ENCODE measurements around the gene STON2.

Gene STON2

DNA sequence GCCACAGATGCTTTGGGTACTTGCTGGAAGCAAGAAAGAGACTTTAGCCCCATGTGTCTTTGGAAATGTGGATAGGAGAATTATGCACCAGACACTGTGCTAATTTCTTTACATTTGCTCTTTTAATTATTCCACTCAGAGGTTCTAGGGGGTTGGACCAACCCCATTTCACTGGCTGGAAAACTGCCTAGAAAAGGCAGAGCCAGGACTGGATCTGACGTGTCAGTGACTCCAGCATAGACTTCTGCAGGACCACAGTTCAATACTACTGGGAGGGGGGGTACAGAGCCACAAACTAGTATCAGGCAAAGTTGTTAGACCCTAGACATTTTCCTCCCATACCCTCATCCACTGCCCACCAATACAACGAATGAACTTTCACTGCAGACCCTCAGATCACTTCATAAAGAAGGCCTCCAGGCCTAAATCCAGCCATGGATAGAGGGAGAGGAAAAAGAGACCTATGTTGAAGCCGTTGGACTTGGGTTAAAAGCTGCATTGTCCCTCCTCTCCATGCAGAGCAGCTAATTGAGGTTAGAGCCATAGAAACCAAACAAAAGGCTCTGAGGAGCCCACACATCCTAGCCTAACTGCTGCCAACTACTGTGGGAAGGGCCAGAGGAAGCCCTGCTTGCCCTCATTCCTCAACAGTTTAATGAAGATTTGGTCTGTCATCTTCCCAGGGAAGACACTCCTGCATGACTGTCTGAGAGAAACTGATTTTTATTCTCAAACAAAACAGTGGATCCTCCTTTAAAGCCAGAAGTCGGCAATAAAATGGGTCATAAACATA lies 68.7 kb downstream of the STON2 start:
- no peak for TF ChIP-seq ZC3H10 (CRISPR knock-in tag; IDR thresholded peaks at IDR 0.05)
- TF ChIP-seq SNAI2 (CRISPR knock-in tag; IDR thresholded peaks at IDR 0.05): no peak
- TF ChIP-seq, protein P1, sequence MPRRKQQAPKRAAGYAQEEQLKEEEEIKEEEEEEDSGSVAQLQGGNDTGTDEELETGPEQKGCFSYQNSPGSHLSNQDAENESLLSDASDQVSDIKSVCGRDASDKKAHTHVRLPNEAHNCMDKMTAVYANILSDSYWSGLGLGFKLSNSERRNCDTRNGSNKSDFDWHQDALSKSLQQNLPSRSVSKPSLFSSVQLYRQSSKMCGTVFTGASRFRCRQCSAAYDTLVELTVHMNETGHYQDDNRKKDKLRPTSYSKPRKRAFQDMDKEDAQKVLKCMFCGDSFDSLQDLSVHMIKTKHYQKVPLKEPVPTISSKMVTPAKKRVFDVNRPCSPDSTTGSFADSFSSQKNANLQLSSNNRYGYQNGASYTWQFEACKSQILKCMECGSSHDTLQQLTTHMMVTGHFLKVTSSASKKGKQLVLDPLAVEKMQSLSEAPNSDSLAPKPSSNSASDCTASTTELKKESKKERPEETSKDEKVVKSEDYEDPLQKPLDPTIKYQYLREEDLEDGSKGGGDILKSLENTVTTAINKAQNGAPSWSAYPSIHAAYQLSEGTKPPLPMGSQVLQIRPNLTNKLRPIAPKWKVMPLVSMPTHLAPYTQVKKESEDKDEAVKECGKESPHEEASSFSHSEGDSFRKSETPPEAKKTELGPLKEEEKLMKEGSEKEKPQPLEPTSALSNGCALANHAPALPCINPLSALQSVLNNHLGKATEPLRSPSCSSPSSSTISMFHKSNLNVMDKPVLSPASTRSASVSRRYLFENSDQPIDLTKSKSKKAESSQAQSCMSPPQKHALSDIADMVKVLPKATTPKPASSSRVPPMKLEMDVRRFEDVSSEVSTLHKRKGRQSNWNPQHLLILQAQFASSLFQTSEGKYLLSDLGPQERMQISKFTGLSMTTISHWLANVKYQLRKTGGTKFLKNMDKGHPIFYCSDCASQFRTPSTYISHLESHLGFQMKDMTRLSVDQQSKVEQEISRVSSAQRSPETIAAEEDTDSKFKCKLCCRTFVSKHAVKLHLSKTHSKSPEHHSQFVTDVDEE (CRISPR knock-in tag; IDR thresholded peaks at IDR 0.05): no peak
- no peak for TF ChIP-seq CSDC2 (CRISPR knock-in tag; IDR thresholded peaks at IDR 0.05)
- no peak for TF ChIP-seq ZFP30 (CRISPR knock-in tag; IDR thresholded peaks at IDR 0.05)
- no peak for TF ChIP-seq ESRRG (CRISPR knock-in tag; IDR thresholded peaks at IDR 0.05)
- TF ChIP-seq, protein P2, sequence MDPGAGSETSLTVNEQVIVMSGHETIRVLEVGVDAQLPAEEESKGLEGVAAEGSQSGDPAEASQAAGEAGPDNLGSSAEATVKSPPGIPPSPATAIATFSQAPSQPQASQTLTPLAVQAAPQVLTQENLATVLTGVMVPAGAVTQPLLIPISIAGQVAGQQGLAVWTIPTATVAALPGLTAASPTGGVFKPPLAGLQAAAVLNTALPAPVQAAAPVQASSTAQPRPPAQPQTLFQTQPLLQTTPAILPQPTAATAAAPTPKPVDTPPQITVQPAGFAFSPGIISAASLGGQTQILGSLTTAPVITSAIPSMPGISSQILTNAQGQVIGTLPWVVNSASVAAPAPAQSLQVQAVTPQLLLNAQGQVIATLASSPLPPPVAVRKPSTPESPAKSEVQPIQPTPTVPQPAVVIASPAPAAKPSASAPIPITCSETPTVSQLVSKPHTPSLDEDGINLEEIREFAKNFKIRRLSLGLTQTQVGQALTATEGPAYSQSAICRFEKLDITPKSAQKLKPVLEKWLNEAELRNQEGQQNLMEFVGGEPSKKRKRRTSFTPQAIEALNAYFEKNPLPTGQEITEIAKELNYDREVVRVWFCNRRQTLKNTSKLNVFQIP (CRISPR knock-in tag; IDR thresholded peaks at IDR 0.05; ENCODE audit: borderline replicate concordance, low read depth): no peak
- TF ChIP-seq ZNF565 (CRISPR knock-in tag; conservative IDR thresholded peaks at IDR 0.05; ENCODE audit: low read depth): no peak
- no peak for TF ChIP-seq TOX (CRISPR knock-in tag; IDR thresholded peaks at IDR 0.05; ENCODE audit: borderline replicate concordance)
- TF ChIP-seq ZFP3 (CRISPR knock-in tag; IDR thresholded peaks at IDR 0.05): no peak
- TF ChIP-seq, protein P3, sequence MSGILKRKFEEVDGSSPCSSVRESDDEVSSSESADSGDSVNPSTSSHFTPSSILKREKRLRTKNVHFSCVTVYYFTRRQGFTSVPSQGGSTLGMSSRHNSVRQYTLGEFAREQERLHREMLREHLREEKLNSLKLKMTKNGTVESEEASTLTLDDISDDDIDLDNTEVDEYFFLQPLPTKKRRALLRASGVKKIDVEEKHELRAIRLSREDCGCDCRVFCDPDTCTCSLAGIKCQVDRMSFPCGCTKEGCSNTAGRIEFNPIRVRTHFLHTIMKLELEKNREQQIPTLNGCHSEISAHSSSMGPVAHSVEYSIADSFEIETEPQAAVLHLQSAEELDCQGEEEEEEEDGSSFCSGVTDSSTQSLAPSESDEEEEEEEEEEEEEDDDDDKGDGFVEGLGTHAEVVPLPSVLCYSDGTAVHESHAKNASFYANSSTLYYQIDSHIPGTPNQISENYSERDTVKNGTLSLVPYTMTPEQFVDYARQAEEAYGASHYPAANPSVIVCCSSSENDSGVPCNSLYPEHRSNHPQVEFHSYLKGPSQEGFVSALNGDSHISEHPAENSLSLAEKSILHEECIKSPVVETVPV (CRISPR knock-in tag; IDR thresholded peaks at IDR 0.05): no peak
- TF ChIP-seq PPARA (CRISPR knock-in tag; IDR thresholded peaks at IDR 0.05; ENCODE audit: borderline replicate concordance): no peak
- TF ChIP-seq ZNF8 (CRISPR knock-in tag; IDR thresholded peaks at IDR 0.05): no peak
- no peak for TF ChIP-seq ZNF70 (CRISPR knock-in tag; IDR thresholded peaks at IDR 0.05)
- TF ChIP-seq ISL1 (CRISPR knock-in tag; IDR thresholded peaks at IDR 0.05): no peak
- TF ChIP-seq, protein P4, sequence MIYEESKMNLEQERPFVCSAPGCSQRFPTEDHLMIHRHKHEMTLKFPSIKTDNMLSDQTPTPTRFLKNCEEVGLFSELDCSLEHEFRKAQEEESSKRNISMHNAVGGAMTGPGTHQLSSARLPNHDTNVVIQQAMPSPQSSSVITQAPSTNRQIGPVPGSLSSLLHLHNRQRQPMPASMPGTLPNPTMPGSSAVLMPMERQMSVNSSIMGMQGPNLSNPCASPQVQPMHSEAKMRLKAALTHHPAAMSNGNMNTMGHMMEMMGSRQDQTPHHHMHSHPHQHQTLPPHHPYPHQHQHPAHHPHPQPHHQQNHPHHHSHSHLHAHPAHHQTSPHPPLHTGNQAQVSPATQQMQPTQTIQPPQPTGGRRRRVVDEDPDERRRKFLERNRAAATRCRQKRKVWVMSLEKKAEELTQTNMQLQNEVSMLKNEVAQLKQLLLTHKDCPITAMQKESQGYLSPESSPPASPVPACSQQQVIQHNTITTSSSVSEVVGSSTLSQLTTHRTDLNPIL (CRISPR knock-in tag; IDR thresholded peaks at IDR 0.05; ENCODE audit: low read depth): no peak
- no peak for ATAC-seq

DNA sequence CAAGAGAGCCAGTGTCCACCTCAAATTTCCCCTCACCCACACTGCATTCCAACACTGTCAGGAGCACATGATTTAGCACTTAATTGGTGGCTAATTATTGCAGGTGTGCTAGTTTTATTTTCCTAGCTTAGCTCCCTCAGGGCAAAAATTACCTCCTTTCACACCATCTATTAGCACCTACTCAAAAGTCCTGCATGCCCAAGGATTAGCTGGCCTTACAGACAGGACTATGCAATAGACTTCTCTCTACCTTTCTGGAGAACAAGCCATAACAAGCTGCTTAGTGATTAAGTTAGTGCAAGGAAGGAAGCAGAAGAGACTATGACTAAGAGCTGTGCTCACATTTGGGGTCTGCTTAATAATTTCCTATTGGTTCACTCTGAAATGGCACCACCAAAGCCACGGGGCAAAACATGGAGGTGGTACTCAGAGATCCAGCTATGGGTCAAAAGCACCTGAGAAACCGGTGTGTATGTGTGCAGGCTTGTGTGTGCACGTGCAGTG lies 69.5 kb downstream of the STON2 start:
- no peak for ATAC-seq
- no peak for TF ChIP-seq ARNTL (CRISPR knock-in tag; IDR thresholded peaks at IDR 0.05; ENCODE audit: borderline replicate concordance, low read depth)
- TF ChIP-seq TOX (CRISPR knock-in tag; IDR thresholded peaks at IDR 0.05; ENCODE audit: borderline replicate concordance): no peak
- TF ChIP-seq, protein P4 (CRISPR knock-in tag; IDR thresholded peaks at IDR 0.05; ENCODE audit: low read depth): no peak
- TF ChIP-seq TCF4 (CRISPR knock-in tag; IDR thresholded peaks at IDR 0.05; ENCODE audit: borderline replicate concordance): no peak
- TF ChIP-seq ZNF70 (CRISPR knock-in tag; IDR thresholded peaks at IDR 0.05): no peak
- TF ChIP-seq BACH2 (CRISPR knock-in tag; IDR thresholded peaks at IDR 0.05; ENCODE audit: borderline replicate concordance): no peak
- no peak for TF ChIP-seq SNAI2 (CRISPR knock-in tag; IDR thresholded peaks at IDR 0.05)
- TF ChIP-seq RARB (CRISPR knock-in tag; IDR thresholded peaks at IDR 0.05): no peak
- TF ChIP-seq ZC3H10 (CRISPR knock-in tag; IDR thresholded peaks at IDR 0.05): no peak
- no peak for TF ChIP-seq OSR1 (CRISPR knock-in tag; IDR thresholded peaks at IDR 0.05)
- TF ChIP-seq ISL1 (CRISPR knock-in tag; IDR thresholded peaks at IDR 0.05): no peak
- TF ChIP-seq CSDC2 (CRISPR knock-in tag; IDR thresholded peaks at IDR 0.05): no peak
- TF ChIP-seq ZFP30 (CRISPR knock-in tag; IDR thresholded peaks at IDR 0.05): no peak
- no peak for TF ChIP-seq ESRRG (CRISPR knock-in tag; IDR thresholded peaks at IDR 0.05)
- TF ChIP-seq, protein P2 (CRISPR knock-in tag; IDR thresholded peaks at IDR 0.05; ENCODE audit: borderline replicate concordance, low read depth): no peak
- TF ChIP-seq ZFP3 (CRISPR knock-in tag; IDR thresholded peaks at IDR 0.05): no peak
- TF ChIP-seq, protein P3 (CRISPR knock-in tag; IDR thresholded peaks at IDR 0.05): no peak
- no peak for TF ChIP-seq PPARA (CRISPR knock-in tag; IDR thresholded peaks at IDR 0.05; ENCODE audit: borderline replicate concordance)
- TF ChIP-seq GLIS3 (CRISPR knock-in tag; IDR thresholded peaks at IDR 0.05): no peak

All from SK-N-SH treated with all-trans-retinoic acid at 6 μM for 48 hours (cell line).